Measurements from ENCODE around the gene NEUROD2.

DNA sequence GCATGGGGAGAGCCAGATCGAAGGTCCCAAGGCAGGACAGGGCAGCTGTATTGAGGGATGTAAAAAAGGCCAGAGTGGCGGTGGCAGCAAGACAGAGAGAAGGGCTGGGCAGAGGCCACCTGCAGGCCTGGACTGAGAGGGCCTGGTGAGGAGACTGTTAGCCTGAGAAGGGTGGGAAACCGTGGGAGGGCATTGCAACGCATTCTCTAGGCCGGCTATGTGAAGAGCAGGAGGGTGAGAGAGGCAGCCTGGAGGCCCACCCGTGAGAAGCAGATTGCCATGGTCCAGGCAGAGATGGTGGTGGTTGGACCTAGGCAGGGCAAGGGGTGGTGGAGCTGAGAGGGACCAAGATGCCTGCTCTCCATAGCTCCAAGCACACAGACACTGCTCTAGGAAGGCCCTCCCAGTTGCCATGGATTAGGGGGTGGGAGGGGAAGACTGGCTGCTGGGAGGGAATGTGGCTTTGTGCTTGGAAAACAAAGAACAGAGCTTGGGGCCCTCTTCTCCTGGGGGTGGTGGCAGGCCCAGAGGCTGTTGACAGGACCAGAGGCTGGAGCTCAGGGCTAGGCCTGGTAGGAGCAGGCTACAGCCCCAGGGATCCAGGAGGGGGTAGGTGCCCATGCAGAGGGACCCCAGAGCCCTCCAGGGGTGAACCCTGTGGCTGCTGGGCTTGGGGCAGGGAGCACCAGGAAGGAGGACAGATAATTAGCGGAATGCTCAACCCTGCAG is 45.0 kb upstream of the NEUROD2 start:
- TF ChIP-seq EZH2 (optimal IDR thresholded peaks at IDR 0.05; ENCODE audit: low read depth, low read length) (no peak), CTCF (IDR thresholded peaks at IDR 0.05; ENCODE audit: low read length) (no peak)

Measured in MM.1S (cell line).